Measurements from ENCODE around the gene STARD6.
"Not testable (repeated sequence)": the region's sequence is repeated elsewhere in the genome, so short reads cannot be mapped to it uniquely, and the experiment has no call there.

DNA sequence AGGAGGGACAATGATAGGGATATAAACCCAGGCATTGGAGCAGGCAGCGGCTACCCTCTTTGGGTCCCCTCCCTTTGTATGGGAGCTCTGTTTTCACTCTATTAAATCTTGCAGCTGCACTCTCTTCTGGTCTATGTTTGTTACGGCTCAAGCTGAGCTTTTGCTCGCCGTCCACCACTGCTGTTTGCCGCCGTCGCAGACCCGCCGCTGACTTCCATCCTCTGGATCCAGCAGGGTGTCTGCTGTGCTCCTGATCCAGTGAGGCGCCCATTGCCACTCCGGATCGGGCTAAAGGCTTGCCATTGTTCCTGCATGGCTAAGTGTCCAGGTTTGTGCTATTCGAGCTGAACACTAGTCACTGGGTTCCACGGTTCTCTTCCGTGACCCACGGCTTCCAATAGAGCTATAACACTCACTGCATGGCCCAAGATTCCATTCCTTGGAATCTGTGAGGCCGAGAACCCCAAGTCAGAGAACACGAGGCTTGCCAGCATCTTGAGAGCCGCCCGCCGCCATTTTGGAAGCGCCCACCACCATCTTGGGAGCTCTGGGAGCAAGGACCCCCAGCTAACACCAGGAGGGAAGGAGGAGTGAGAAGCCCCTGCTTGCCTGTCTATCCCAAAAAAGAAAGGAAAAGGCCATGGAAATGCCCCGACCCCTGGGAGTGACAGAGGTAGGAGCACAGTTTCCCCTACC lies 29.3 kb upstream of the STARD6 start:
- TF ChIP-seq, protein P1, sequence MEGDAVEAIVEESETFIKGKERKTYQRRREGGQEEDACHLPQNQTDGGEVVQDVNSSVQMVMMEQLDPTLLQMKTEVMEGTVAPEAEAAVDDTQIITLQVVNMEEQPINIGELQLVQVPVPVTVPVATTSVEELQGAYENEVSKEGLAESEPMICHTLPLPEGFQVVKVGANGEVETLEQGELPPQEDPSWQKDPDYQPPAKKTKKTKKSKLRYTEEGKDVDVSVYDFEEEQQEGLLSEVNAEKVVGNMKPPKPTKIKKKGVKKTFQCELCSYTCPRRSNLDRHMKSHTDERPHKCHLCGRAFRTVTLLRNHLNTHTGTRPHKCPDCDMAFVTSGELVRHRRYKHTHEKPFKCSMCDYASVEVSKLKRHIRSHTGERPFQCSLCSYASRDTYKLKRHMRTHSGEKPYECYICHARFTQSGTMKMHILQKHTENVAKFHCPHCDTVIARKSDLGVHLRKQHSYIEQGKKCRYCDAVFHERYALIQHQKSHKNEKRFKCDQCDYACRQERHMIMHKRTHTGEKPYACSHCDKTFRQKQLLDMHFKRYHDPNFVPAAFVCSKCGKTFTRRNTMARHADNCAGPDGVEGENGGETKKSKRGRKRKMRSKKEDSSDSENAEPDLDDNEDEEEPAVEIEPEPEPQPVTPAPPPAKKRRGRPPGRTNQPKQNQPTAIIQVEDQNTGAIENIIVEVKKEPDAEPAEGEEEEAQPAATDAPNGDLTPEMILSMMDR (conservative IDR thresholded peaks at IDR 0.05; ENCODE audit: low read depth, low read length), result not testable (repeated sequence)
- TF ChIP-seq EZH2 (IDR thresholded peaks at IDR 0.05; ENCODE audit: borderline replicate concordance, low read depth, low read length, poor library complexity, severe bottlenecking), result not testable (repeated sequence)
